H1 (cell line): Measurements from ENCODE around the gene LCOR. TPM values are rescaled to one million over a fixed set of nuclear protein-coding genes. Genes with fewer than 3 reads are reported as not detected.

Experiments
- CTCF ChIA-PET: fragments of 300-600 bp; sonication (Branson Sonifier 250); formaldehyde crosslinking; loops from one replicate; lab custom pipeline; 2021; ENCODE audit not compliant: partially characterized antibody; lab: Charles Lee
- POLR2A ChIA-PET: fragments of 300-600 bp; sonication (Branson Sonifier 250); formaldehyde crosslinking; loops from one replicate; lab custom pipeline; 2021; ENCODE audit warnings: inconsistent platforms; ENCODE audit not compliant: partially characterized antibody; lab: Charles Lee
- DNase-seq, 2 experiments: peaks; one replicate each; pipeline versions ENCODE4 v3.0.0 to v3.0.0-alpha.2; 2010 to 2022; ENCODE audit warnings: low spot score in 2 of 2, low read depth in 1 of 2, mixed read lengths in 1 of 2
- FAIRE-seq: peaks from 2 replicates; lab custom pipeline; 2011; peaks lifted over from hg19 to GRCh38; lab: Jason Lieb, UNC
- H2AFZ ChIP-seq: 2 replicates; pipeline ENCODE4 v1.8.1; 2012; ENCODE audit warnings: low read length, inconsistent platforms
- H2AK5ac ChIP-seq: 2 replicates; pipeline ENCODE4 v1.6.1; 2013; ENCODE audit warnings: low read depth, low read length
- H2BK120ac ChIP-seq: replicated peaks from 2 replicates; pipeline ENCODE3; 2013; ENCODE audit warnings: low read depth, low read length, inconsistent platforms
- H2BK12ac ChIP-seq: 2 replicates; pipeline ENCODE4 v1.6.1; 2013; ENCODE audit warnings: low read depth, low read length
- H2BK15ac ChIP-seq: 2 replicates; pipeline ENCODE4 v1.6.1; 2013; ENCODE audit warnings: low read length
- H2BK20ac ChIP-seq: 2 replicates; pipeline ENCODE4 v1.6.1; 2013; ENCODE audit warnings: low read length
- H2BK5ac ChIP-seq: 2 replicates; pipeline ENCODE4 v1.6.1; 2013; ENCODE audit warnings: low read depth, low read length
- H3K14ac ChIP-seq: 2 replicates; pipeline ENCODE4 v1.6.1; 2013; ENCODE audit warnings: inconsistent platforms; ENCODE audit not compliant: insufficient read length
- H3K18ac ChIP-seq: 2 replicates; pipeline ENCODE4 v1.6.1; 2013; ENCODE audit warnings: low read length; ENCODE audit errors: extremely low read depth
- H3K23ac ChIP-seq: 2 replicates; pipeline ENCODE4 v1.6.1; 2013; ENCODE audit warnings: inconsistent platforms; ENCODE audit not compliant: insufficient read length
- H3K23me2 ChIP-seq: 2 replicates; pipeline ENCODE4 v1.6.1; 2013; ENCODE audit warnings: low read depth, low read length
- H3K27ac ChIP-seq: 2 replicates; pipeline ENCODE4 v1.6.1; 2011; ENCODE audit warnings: low read depth, low read length, inconsistent platforms
- H3K27me3 ChIP-seq, 4 experiments: replicated peaks in 1 of 4; 1 replicate in 1 of 4; 2 replicates in 3 of 4; pipeline versions ENCODE4 v1.6.1 to v1.8.1; 2011 to 2013; ENCODE audit warnings: low read length in 3 of 4, mild to moderate bottlenecking in 3 of 4, inconsistent platforms in 2 of 4, mixed read lengths in 2 of 4, moderate library complexity in 1 of 4; ENCODE audit not compliant: control insufficient read depth in 3 of 4, insufficient read depth in 3 of 4; ENCODE audit errors: extremely low read depth in 1 of 4
- H3K36me3 ChIP-seq, 4 experiments: 2 replicates each; pipeline versions ENCODE4 v1.6.1 to v1.8.1; 2011 to 2013; ENCODE audit warnings: mild to moderate bottlenecking in 4 of 4, low read length in 3 of 4, moderate library complexity in 2 of 4, control low read depth in 1 of 4, inconsistent platforms in 1 of 4; ENCODE audit not compliant: insufficient read depth in 4 of 4, control insufficient read depth in 2 of 4
- H3K4ac ChIP-seq: replicated peaks from 2 replicates; pipeline ENCODE3; 2013; ENCODE audit warnings: low read length, low read depth, mixed read lengths, inconsistent platforms; ENCODE audit not compliant: insufficient read length
- H3K4me1 ChIP-seq, 4 experiments: replicated peaks in 1 of 4; 1 replicate in 1 of 4; 2 replicates in 3 of 4; pipeline versions ENCODE4 v1.6.1 to v1.8.1; 2011 to 2013; ENCODE audit warnings: low read length in 3 of 4, inconsistent platforms in 2 of 4, mixed read lengths in 1 of 4; ENCODE audit not compliant: insufficient read depth in 4 of 4, control insufficient read depth in 3 of 4
- H3K4me2 ChIP-seq, 2 experiments: 2 replicates each; pipeline versions ENCODE4 v1.6.1 to v1.8.1; 2011 to 2013; ENCODE audit warnings: low read depth in 2 of 2, low read length in 2 of 2, control low read depth in 1 of 2, inconsistent platforms in 1 of 2, mild to moderate bottlenecking in 1 of 2; ENCODE audit not compliant: insufficient read depth in 1 of 2
- H3K4me3 ChIP-seq, 4 experiments: fragments of 200-600, 300-600 bp in 1 of 4; sonication (generic), shearing (Covaris generic), sonication (Bioruptor Twin) in 1 of 4; 2 replicates each; pipeline versions ENCODE4 v1.5.1 to v1.8.1; 2011 to 2016; ENCODE audit warnings: low read length in 4 of 4, low read depth in 3 of 4, control low read depth in 2 of 4, inconsistent platforms in 2 of 4, mild to moderate bottlenecking in 2 of 4, mixed read lengths in 1 of 4, moderate library complexity in 1 of 4; ENCODE audit not compliant: insufficient read depth in 2 of 4; ENCODE audit errors: extremely low read depth in 1 of 4
- H3K56ac ChIP-seq: replicated peaks from 2 replicates; pipeline ENCODE3; 2013; ENCODE audit warnings: low read depth, mild to moderate bottlenecking, mixed read lengths, low read length, inconsistent platforms; ENCODE audit not compliant: insufficient read length
- H3K79me1 ChIP-seq: 2 replicates; pipeline ENCODE4 v1.6.1; 2013; ENCODE audit warnings: low read depth, low read length, control low read depth
- H3K79me2 ChIP-seq, 2 experiments: 2 replicates each; pipeline versions ENCODE4 v1.6.1 to v1.8.1; 2012 to 2013; ENCODE audit warnings: low read length in 2 of 2, mild to moderate bottlenecking in 2 of 2, inconsistent platforms in 1 of 2; ENCODE audit not compliant: insufficient read depth in 2 of 2, control insufficient read depth in 1 of 2
- H3K9ac ChIP-seq, 4 experiments: replicated peaks in 1 of 4; 1 replicate in 1 of 4; 2 replicates in 3 of 4; pipeline versions ENCODE4 v1.6.1 to v1.8.1; 2011 to 2013; ENCODE audit warnings: low read depth in 3 of 4, low read length in 3 of 4, control low read depth in 2 of 4, mild to moderate bottlenecking in 2 of 4, moderate library complexity in 2 of 4, inconsistent platforms in 1 of 4; ENCODE audit errors: extremely low read depth in 1 of 4
- H3K9me3 ChIP-seq, 2 experiments: 2 replicates each; pipeline versions ENCODE4 v1.6.1 to v1.8.1; 2012 to 2013; ENCODE audit warnings: mild to moderate bottlenecking in 2 of 2, moderate library complexity in 2 of 2, control low read depth in 1 of 2, inconsistent platforms in 1 of 2, low read depth in 1 of 2, low read length in 1 of 2, mixed read lengths in 1 of 2; ENCODE audit not compliant: insufficient read depth in 2 of 2
- H4K20me1 ChIP-seq, 2 experiments: replicated peaks in 1 of 2; 2 replicates each; pipeline versions ENCODE3 to v1.8.1; 2011 to 2013; ENCODE audit warnings: inconsistent platforms in 2 of 2, low read length in 2 of 2, mild to moderate bottlenecking in 1 of 2; ENCODE audit not compliant: insufficient read depth in 2 of 2, control insufficient read depth in 1 of 2
- H4K5ac ChIP-seq: 2 replicates; pipeline ENCODE4 v1.6.1; 2013; ENCODE audit warnings: low read length, low read depth, mixed read lengths, inconsistent platforms; ENCODE audit not compliant: insufficient read length
- H4K8ac ChIP-seq: 2 replicates; pipeline ENCODE4 v1.8.0; 2013; ENCODE audit warnings: mild to moderate bottlenecking, moderate library complexity, low read length, inconsistent platforms; ENCODE audit not compliant: insufficient read depth; ENCODE audit errors: extremely low read depth
- H4K91ac ChIP-seq: replicated peaks from 2 replicates; pipeline ENCODE3; 2013; ENCODE audit warnings: low read length, mixed read lengths, inconsistent platforms; ENCODE audit not compliant: insufficient read length
- BACH1 ChIP-seq: IDR thresholded peaks from 2 replicates; pipeline ENCODE4 v1.6.1; 2012; ENCODE audit warnings: low read length, improper control_type of control experiment
- CREB1 ChIP-seq: IDR thresholded peaks from 2 replicates; pipeline ENCODE4 v1.6.1; 2012; ENCODE audit warnings: inconsistent platforms
- EGR1 ChIP-seq: IDR thresholded peaks from 2 replicates; pipeline ENCODE4 v1.6.1; 2011; ENCODE audit warnings: low read depth, low read length, borderline replicate concordance
- EP300 ChIP-seq, 2 experiments: IDR thresholded peaks; 1 replicate in 1 of 2; 2 replicates in 1 of 2; pipeline ENCODE4 v1.6.1; 2011 to 2012; ENCODE audit warnings: low read depth in 2 of 2, low read length in 2 of 2, mild to moderate bottlenecking in 2 of 2, borderline replicate concordance in 1 of 2, inconsistent platforms in 1 of 2, moderate library complexity in 1 of 2
- HDAC6 ChIP-seq: IDR thresholded peaks from one replicate; pipeline ENCODE4 v1.7.1; 2012; ENCODE audit warnings: low read depth, mild to moderate bottlenecking, inconsistent platforms, low read length, moderate library complexity
- POU5F1 ChIP-seq: IDR thresholded peaks from 2 replicates; pipeline ENCODE4 v1.6.1; 2011; ENCODE audit warnings: low read depth, mild to moderate bottlenecking, low read length, moderate library complexity
- RAD21 ChIP-seq, 2 experiments: IDR thresholded peaks in 1 of 2; conservative IDR thresholded peaks in 1 of 2; 2 replicates each; pipeline ENCODE4 v1.6.1; 2011; ENCODE audit warnings: low read depth in 2 of 2, low read length in 2 of 2, improper control_type of control experiment in 1 of 2, inconsistent platforms in 1 of 2, mild to moderate bottlenecking in 1 of 2, moderate library complexity in 1 of 2
- SP2 ChIP-seq: IDR thresholded peaks from 2 replicates; pipeline ENCODE4 v1.6.1; 2012; ENCODE audit warnings: mild to moderate bottlenecking, low read length, inconsistent platforms
- TAF7 ChIP-seq: optimal IDR thresholded peaks from 2 replicates; pipeline ENCODE3; 2011; ENCODE audit warnings: low read depth, mild to moderate bottlenecking, inconsistent platforms, low read length, moderate library complexity, borderline replicate concordance
- WGBS, 2 experiments: shearing (Covaris generic) in 1 of 2; methylation state at CpG; one replicate each; pipeline versions ENCODE4 v1.1.6 to v1.1.7; 2013 to 2015; ENCODE audit warnings: low lambda C conversion rate in 2 of 2, mixed read lengths in 2 of 2, inconsistent platforms in 1 of 2, low coverage in 1 of 2, missing lambda C conversion rate in 1 of 2; ENCODE audit not compliant: insufficient replicate concordance in 2 of 2, insufficient coverage in 1 of 2, insufficient read length in 1 of 2; ENCODE audit errors: extremely low coverage in 1 of 2, missing lambda C conversion rate in 1 of 2; 5-methylcytosine and 5-hydroxymethylcytosine counted together
- polyA plus RNA-seq, 7 experiments: library from polyadenylated mRNA; depleted of rRNA in 3 of 7; stranded (reverse) in 5 of 7; unstranded in 2 of 7; fragments of >200 nt in 5 of 7; fragments of 200-250 nt in 2 of 7; gene quantifications; 1 replicate in 5 of 7; 2 replicates in 1 of 7; 4 replicates in 1 of 7; pipeline versions ENCODE4 v1.2.1 to v1.2.3, GENCODE V29; 2011 to 2013; ENCODE audit warnings: missing spikeins in 2 of 7, mixed read lengths in 2 of 7
- total RNA-seq: library from RNA; stranded (reverse); fragmentation: NEBNext Ultra II Directional; extraction: Animal tissue kit (Norgen Biotek cat#: 25700); gene quantifications from 2 replicates; pipeline ENCODE4 v1.2.1, GENCODE V29; 2021
- TF ChIP-seq, protein P1 (sequence below), 3 experiments: IDR thresholded peaks; 1 replicate in 2 of 3; 2 replicates in 1 of 3; pipeline versions ENCODE4 v1.5.1 to v1.6.1; 2011; ENCODE audit warnings: low read length in 3 of 3, mild to moderate bottlenecking in 3 of 3, inconsistent platforms in 2 of 3, low read depth in 1 of 3, moderate library complexity in 1 of 3; ENCODE audit not compliant: insufficient read depth in 1 of 3; ENCODE audit errors: control extremely low read depth in 1 of 3

Gene LCOR
- total and polyA plus RNA-seq, 2 of the 8 experiments (the other 6 are each of a cell fraction or from before 2014, with no cell fraction given): 4.7 to 25.5 TPM

DNA sequence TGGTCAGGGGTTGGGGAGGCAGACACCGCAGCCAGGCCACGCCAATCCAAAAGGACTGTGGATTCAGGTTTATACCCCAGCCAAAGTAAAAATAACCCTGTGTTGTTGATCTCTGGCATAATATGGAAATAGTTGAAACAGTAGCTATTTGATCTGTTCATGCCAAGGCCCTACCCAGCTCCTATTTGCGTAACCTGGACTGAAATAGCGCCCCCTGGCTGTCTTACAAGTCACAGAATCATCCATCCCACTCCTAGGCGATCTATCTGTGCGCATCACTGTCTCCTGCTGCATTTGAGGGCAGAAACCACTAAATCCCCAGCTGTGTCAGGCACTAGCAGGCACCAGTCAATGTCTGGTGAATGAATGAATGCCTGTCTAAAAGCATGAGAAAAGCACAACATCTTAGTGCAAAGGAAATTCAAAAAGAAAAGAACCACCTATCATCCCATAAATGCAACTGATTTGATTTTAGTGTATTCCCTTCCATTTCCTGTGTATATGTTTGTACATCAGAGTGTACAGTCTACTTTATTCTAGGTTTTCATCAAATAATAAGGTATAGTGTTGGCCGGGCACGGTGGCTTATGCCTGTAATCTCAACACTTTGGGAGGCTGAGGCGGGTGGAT is 193.6 kb downstream of the LCOR start:
- POLR2A ChIA-PET: no interaction called here
- Histone ChIP-seq H2BK20ac (no peak overlapping the region), H3K79me1 (no peaks in the 10 kb centered on the region), H2AK5ac (no peak overlapping the region), H2BK15ac (no peak overlapping the region), H3K4me2 (no peak overlapping the region), H3K14ac (no peak overlapping the region), H3K27ac (no peak overlapping the region), H3K36me3 (no peaks in the 10 kb centered on the region), H3K27me3 (no peaks in the 10 kb centered on the region), H2AFZ (no peak overlapping the region), H2BK5ac (no peak overlapping the region), H3K79me2 (no peaks in the 10 kb centered on the region), H3K23me2 (no peaks in the 10 kb centered on the region), H3K4ac (no peak overlapping the region), H2BK12ac (no peak overlapping the region), H4K8ac (no peak overlapping the region), H4K20me1 (no peaks in the 10 kb centered on the region), H3K56ac (no peak overlapping the region), H3K23ac (no peak overlapping the region), H3K9ac (no peak overlapping the region), H3K4me1 (peaks cover 0 to 6% (median 4%) of the 10 kb centered on the region in 4 experiments; a peak in 4 of 7 replicates), H4K5ac (no peak overlapping the region), H3K9me3 (no peaks in the 10 kb centered on the region), H2BK120ac (no peak overlapping the region), H3K18ac (no peak overlapping the region), H3K4me3 (no peak overlapping the region), H4K91ac (no peak overlapping the region)
- 64% methylated on average over 9 of the region's 9 CpGs; no CpG with 5 or more reads in 1 of the 2 experiments for WGBS, 2 experiments
- FAIRE-seq (peak; percentile 90), DNase-seq (peak in 1 of 2 experiments; percentile 76)
- CTCF ChIA-PET: interaction anchor here (0.6 to 9.9 kb wide), 63 partner anchors 9 to 655 kb away, joined by 3 to 129 read pairs (median 4); no protein-coding TSS in a partner anchor
- TF ChIP-seq, protein P1, sequence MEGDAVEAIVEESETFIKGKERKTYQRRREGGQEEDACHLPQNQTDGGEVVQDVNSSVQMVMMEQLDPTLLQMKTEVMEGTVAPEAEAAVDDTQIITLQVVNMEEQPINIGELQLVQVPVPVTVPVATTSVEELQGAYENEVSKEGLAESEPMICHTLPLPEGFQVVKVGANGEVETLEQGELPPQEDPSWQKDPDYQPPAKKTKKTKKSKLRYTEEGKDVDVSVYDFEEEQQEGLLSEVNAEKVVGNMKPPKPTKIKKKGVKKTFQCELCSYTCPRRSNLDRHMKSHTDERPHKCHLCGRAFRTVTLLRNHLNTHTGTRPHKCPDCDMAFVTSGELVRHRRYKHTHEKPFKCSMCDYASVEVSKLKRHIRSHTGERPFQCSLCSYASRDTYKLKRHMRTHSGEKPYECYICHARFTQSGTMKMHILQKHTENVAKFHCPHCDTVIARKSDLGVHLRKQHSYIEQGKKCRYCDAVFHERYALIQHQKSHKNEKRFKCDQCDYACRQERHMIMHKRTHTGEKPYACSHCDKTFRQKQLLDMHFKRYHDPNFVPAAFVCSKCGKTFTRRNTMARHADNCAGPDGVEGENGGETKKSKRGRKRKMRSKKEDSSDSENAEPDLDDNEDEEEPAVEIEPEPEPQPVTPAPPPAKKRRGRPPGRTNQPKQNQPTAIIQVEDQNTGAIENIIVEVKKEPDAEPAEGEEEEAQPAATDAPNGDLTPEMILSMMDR (IDR thresholded peaks at IDR 0.05; ENCODE audit: control extremely low read depth in 1 of 3, insufficient read depth in 1 of 3, low read depth in 1 of 3, low read length in 3 of 3): peak; percentile 80 to 91 (median 82)
- TF ChIP-seq POU5F1: no peak
- no peak for TF ChIP-seq BACH1
- TF ChIP-seq SP2: no peak
- TF ChIP-seq CREB1: 0 out of 2 replicates have a peak, but pooled peaks have one; percentile 45
- TF ChIP-seq EGR1: no peak
- TF ChIP-seq RAD21 (IDR thresholded peaks at IDR 0.05 in 1 of 2, conservative IDR thresholded peaks at IDR 0.05 in 1 of 2; ENCODE audit: low read depth in 2 of 2, low read length in 2 of 2): peak; percentile 64 to 67
- no peak for TF ChIP-seq TAF7
- TF ChIP-seq HDAC6: no peak
- TF ChIP-seq EP300 (IDR thresholded peaks at IDR 0.05; ENCODE audit: borderline replicate concordance in 1 of 2, low read depth in 2 of 2, low read length in 2 of 2): no peak
